GM19351 (cell line): ENCODE data around the gene HS3ST4.

ENCODE experiments used
- ATAC-seq: cut with Tn5 transposase; IDR thresholded peaks from one replicate; pipeline ENCODE4 v1.9.1; 2021; ENCODE audit warnings: mild to moderate bottlenecking, moderate library complexity; ENCODE audit not compliant: unreplicated experiment

Gene HS3ST4

GRCh38 chr16:25888868-25889267, 197.1 kb downstream of the HS3ST4 start:
- ATAC-seq = no peak

- ATAC-seq = no peak
Measured at GRCh38 chr16:25893332-25893731, 201.6 kb downstream of the HS3ST4 start.

GRCh38 chr16:25894093-25894492, 202.3 kb downstream of the HS3ST4 start:
- no peak for ATAC-seq

DNA sequence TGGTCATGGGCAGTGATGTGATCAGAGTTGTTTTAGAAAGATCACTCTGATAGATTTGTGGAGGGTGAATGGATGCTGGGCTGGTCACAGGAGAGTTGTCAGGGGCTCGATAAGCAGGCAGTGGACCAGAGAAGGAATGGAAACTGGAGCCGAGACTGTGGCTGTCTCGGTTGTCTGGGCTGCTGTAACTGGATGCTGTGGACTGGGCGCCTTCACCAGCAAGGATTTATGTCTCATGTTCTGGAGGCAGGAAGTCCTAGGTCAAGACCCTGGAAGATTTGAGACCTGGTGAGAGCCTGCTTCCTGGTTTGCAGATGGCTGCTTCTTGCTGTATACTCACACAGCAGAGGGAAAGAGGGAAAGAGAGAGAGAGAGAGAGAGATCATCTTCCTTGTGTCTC, 203.6 kb downstream of the HS3ST4 start:
- ATAC-seq = no peak

GRCh38 chr16:25896411-25896810, 204.7 kb downstream of the HS3ST4 start:
- no peak for ATAC-seq

GRCh38 chr16:25897702-25898101, 205.9 kb downstream of the HS3ST4 start:
- ATAC-seq = no peak

GRCh38 chr16:25905810-25906209, 214.1 kb downstream of the HS3ST4 start:
- no peak for ATAC-seq

- ATAC-seq = no peak
Measured at GRCh38 chr16:25910971-25911370, 219.2 kb downstream of the HS3ST4 start.

DNA sequence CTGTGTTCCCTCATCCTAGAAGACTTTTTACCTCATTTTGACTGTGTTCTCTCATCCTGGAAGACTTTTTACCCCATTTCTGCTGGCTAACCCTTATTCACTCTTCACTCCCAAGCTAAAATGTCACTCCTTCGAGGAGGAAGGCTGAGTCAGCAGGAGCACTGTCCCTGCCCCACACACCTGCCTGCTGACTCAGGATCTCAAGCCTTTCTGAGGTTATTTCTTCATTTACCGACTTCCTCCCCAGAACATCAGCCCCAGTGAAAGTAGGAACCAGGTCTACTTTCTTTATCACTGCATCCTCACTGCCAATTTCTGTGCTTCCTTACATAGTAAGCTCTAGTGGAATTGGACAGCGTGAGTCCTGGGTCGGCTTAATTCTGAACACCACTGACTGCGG, 220.6 kb downstream of the HS3ST4 start:
- no peak for ATAC-seq

GRCh38 chr16:25914357-25914962, 222.7 kb downstream of the HS3ST4 start:
- no peak for ATAC-seq

DNA sequence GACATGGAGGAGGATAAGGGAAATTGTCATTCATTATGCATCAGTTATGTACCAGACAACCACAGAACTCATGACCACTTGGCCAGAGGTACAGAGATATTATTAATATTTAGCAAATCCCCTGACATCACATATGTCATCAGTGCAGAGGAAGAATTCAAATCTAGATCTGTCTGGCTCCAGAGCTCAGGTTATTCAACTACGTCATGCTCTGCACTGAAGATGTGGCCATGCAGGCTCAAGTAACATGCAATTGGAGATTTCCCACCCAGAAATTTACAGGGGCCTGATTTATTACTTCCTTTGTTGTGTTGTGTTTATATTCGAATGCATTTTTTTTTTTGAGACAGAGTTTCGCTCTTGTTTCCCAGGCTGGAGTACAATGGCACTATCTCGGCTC, 224.3 kb downstream of the HS3ST4 start:
- no peak for ATAC-seq

GRCh38 chr16:25922438-25922837, 230.7 kb downstream of the HS3ST4 start:
- ATAC-seq = no peak

GRCh38 chr16:25925421-25925820, 233.7 kb downstream of the HS3ST4 start:
- ATAC-seq = no peak

DNA sequence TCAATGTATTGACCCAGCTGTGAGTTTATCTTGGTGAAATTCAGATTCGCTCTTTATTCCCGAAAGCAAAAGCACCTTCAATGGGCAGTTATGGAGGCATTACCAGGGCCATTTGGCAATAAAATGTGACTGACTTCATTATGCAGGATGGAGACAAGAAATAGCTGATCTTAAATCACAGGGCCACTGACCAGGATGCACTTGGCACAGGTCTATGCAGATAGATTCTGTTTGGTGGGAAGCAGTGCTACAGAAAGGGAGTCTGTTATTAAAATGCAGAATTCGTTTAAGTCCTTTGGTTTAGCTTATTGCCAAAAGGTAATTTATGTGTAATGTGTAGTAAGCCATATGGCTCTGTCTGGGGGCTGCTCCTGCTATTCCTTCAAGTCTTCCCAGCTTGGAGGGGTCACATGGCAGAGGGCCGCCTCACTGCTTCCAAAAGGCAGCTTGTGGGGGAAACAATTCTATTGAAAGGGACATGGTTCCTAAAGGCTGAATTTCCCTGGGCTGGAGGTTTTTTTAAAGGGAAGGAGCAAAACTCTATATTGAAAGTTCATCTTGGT, 239.8 kb downstream of the HS3ST4 start:
- ATAC-seq = no peak

GRCh38 chr16:25941800-25942499, 250.2 kb downstream of the HS3ST4 start:
- ATAC-seq = no peak

GRCh38 chr16:25950586-25951281, 259.0 kb downstream of the HS3ST4 start:
- ATAC-seq = no peak

GRCh38 chr16:25951999-25952398, 260.2 kb downstream of the HS3ST4 start:
- no peak for ATAC-seq

DNA sequence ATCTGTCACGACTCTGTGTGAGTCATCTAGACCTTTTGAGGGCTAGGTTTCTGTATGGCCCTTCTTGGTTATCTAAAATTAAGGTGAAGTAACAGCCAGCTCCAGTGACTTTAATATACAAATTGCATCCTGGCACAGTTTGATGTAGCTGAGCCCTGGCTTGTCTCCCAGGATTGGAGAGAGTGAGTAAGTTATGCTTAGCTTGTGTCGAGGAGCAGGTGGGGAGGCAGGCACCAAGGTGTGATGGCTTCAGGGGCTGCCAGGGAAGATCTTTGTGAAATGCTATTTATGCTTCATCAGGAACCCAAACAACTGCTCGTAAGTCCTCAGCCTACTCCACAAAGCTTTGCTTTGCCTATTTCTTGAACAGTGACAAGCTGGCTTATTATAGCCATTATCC, 261.2 kb downstream of the HS3ST4 start:
- ATAC-seq = no peak

- ATAC-seq = no peak
Measured at GRCh38 chr16:25957707-25958106, 265.9 kb downstream of the HS3ST4 start.

- no peak for ATAC-seq
Measured at GRCh38 chr16:25959221-25959620, 267.5 kb downstream of the HS3ST4 start.

- peak; percentile 64 for ATAC-seq
Measured at GRCh38 chr16:25966172-25967097, 274.7 kb downstream of the HS3ST4 start.
